ENCODE data around the gene AMN.

GRCh38 chr14:102945346-102946130, 23.1 kb downstream of the AMN start:
- TF ChIP-seq CTCF (IDR thresholded peaks at IDR 0.05; ENCODE audit: low read depth, low read length, poor library complexity, severe bottlenecking), result no peak
- TF ChIP-seq EZH2phosphoT487 (IDR thresholded peaks at IDR 0.05; ENCODE audit: borderline replicate concordance, low read length), result no peak

Data from DOHH2 (cell line).